HG03025 (cell line): Measurements from ENCODE around the gene ZBTB8OS.

Source experiments
- ATAC-seq: cut with Tn5 transposase; IDR thresholded peaks from one replicate; pipeline ENCODE4 v1.9.1; 2021; ENCODE audit warnings: mild to moderate bottlenecking, moderate library complexity; ENCODE audit not compliant: unreplicated experiment, low FRiP score

ZBTB8OS gene

GRCh38 chr1:32612189-32612881 lies 38.0 kb downstream of the ZBTB8OS start:
- no peak for ATAC-seq

- ATAC-seq = no peak
Observed at GRCh38 chr1:32611859-32612188, 38.5 kb downstream of the ZBTB8OS start.

- no peak for ATAC-seq
Observed at GRCh38 chr1:32609180-32609579, 41.2 kb downstream of the ZBTB8OS start.

- no peak for ATAC-seq
Observed at GRCh38 chr1:32606565-32607371, 43.6 kb downstream of the ZBTB8OS start.

- ATAC-seq = no peak
Observed at GRCh38 chr1:32605711-32606424, 44.5 kb downstream of the ZBTB8OS start.

GRCh38 chr1:32600034-32600433 lies 50.3 kb downstream of the ZBTB8OS start:
- ATAC-seq = no peak

- no peak for ATAC-seq
Observed at GRCh38 chr1:32592943-32593342, 57.4 kb downstream of the ZBTB8OS start.

- ATAC-seq = no peak
Observed at GRCh38 chr1:32580348-32581017, 69.9 kb downstream of the ZBTB8OS start.
